Cardiac fibroblast (primary cell): ENCODE results near the gene VPS37B.

Source experiments
- DNase-seq, 2 donors: peaks; one replicate each; pipeline versions ENCODE4 v3.0.0 to v3.0.0-alpha.2; 2010; ENCODE audit warnings: low read depth in 2 of 2
- H3K4me3 ChIP-seq, 2 donors: replicated peaks in 1 of 2; 1 replicate in 1 of 2; 2 replicates in 1 of 2; pipeline ENCODE4 v1.5.1; 2011; ENCODE audit warnings: low read depth in 2 of 2, low read length in 2 of 2, mild to moderate bottlenecking in 2 of 2, moderate library complexity in 1 of 2
- TF ChIP-seq, protein P1 (sequence below): IDR thresholded peaks from one replicate; pipeline ENCODE4 v1.5.1; 2011; ENCODE audit warnings: low read depth, mild to moderate bottlenecking, low read length, inconsistent platforms

VPS37B gene

DNA sequence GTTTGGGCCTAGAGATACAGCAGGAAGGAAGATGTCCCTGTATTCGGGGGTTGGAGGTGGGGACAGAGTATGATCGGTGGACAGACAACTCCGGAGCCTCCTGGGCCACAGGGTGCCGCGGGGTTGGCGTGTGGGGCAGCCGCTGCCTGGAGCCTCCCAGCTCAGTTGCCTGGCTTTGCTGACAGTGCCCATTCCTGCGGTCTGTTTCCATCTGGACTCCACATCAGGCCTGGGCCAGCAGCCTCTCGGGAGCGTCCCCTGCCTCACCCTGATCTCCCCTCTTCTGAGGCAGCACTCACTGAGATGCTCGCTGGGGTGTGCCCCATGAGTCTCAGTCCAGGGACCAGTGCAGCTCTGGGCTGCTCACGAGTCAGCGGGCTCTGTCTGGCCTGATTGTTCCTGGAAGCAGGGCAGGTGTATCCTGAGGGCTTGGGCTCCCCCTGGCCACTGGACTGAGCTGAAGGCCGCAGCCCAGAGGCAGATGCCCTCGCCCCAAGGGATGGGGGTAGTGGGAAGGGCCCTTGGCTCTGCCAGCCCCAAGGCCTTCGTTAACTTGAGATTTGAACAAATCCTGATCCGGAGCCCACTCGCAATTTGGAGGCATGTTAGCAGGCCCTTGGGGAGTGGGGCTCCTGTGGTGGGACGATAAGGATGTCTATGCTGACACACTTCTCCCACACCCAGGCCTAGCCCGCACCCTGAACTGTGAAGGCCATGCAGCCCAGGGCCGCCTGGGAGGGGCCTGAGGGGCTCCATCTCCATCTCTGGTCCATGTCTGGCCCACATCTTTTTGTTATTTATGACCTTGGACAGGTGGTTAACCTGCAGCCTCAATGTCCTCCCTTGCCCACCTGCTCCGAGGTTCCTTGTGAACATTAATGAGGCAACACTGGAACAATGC lies 53.2 kb downstream of the VPS37B start:
- TF ChIP-seq, protein P1, sequence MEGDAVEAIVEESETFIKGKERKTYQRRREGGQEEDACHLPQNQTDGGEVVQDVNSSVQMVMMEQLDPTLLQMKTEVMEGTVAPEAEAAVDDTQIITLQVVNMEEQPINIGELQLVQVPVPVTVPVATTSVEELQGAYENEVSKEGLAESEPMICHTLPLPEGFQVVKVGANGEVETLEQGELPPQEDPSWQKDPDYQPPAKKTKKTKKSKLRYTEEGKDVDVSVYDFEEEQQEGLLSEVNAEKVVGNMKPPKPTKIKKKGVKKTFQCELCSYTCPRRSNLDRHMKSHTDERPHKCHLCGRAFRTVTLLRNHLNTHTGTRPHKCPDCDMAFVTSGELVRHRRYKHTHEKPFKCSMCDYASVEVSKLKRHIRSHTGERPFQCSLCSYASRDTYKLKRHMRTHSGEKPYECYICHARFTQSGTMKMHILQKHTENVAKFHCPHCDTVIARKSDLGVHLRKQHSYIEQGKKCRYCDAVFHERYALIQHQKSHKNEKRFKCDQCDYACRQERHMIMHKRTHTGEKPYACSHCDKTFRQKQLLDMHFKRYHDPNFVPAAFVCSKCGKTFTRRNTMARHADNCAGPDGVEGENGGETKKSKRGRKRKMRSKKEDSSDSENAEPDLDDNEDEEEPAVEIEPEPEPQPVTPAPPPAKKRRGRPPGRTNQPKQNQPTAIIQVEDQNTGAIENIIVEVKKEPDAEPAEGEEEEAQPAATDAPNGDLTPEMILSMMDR = no peak
- no peak for DNase-seq
- no peak overlapping the region for H3K4me3 ChIP-seq

DNA sequence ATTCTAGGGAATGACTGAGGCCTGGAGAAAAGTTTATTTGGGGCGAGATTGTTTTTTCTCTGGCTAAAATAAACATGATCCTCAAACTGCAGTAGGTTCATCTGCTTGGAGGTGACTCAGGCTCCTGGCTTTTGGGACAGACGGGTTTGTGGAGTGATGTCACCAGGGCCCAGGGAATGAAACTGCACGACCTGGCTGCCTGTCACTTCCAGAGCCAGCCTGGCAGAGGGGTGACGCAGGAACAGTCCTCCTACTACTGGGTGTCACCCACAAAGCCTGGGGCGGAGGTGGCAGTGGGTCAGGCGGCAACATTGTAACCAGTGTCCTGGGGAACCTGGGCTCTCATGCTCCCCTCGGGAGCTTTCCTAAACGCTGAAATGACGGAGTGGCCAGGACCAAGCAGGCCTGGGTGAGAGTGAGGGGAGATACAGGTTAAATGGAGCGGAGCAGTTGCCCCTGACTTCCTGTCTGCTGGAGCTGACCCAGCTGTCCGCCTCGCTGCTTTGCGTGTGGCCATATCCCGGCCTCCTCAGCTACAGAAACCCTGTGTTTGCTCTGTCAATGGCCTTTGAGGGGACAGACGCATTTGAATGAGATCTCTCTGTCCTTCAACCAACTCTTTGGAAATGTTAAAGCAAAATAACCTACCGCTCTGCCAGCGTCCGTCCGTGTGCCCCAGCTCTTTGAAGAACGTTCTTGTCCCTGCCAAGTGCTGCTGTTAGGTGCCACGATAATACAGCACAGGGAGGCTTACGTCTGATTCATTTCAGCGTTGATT lies 54.2 kb downstream of the VPS37B start:
- TF ChIP-seq, protein P1 = no peak

DNA sequence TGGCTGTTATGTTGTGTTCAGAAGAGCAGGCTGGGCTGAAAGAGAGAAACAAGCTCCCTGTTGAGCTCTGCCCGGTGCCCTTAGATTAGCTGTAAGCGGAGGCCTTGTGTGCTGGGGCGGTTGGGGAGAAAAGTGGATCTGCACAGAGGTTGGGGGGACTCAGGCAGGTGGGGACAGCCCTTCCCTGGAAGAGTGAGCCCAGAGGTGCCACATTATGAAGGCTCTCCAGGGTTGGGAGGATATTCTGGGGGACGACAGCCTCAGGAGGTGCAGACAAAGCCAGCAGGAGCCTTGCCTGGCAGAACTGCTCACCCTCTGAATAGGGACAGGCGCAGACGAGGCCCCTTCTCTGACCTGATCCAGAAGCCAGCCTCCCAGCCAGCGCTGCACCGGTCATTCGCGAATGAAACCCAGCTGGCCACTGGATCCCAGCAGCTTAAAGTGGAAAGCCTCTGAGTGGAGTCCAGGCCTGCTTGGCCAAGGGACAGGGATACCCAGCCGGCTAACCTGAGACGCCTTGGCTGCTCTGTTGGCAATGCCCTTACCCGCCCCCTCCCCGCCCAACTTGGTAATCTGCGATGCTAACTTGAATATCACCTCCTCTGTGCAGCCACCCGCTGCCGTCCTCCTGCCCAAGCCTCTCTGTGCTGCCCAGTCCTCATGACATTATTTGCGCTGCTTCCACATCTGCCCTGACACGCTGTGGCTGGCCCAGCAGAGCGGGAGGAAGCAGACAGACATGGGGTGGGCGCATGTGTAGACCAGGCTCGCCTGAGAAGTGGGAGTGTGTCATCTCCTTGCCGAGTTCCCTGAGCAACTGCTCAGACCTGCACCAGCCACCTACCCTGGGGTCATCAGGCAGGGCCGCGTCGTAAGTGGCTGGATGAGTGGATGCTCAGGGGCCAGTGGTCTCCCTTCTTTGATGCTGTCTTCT lies 55.1 kb downstream of the VPS37B start:
- DNase-seq = no peak
- TF ChIP-seq, protein P1 = no peak
- no peak overlapping the region for H3K4me3 ChIP-seq

More for the DNA sequence above, 54.2 kb downstream of the VPS37B start:
- no peak overlapping the region for H3K4me3 ChIP-seq
- DNase-seq = peak; percentile 35 to 78

DNA sequence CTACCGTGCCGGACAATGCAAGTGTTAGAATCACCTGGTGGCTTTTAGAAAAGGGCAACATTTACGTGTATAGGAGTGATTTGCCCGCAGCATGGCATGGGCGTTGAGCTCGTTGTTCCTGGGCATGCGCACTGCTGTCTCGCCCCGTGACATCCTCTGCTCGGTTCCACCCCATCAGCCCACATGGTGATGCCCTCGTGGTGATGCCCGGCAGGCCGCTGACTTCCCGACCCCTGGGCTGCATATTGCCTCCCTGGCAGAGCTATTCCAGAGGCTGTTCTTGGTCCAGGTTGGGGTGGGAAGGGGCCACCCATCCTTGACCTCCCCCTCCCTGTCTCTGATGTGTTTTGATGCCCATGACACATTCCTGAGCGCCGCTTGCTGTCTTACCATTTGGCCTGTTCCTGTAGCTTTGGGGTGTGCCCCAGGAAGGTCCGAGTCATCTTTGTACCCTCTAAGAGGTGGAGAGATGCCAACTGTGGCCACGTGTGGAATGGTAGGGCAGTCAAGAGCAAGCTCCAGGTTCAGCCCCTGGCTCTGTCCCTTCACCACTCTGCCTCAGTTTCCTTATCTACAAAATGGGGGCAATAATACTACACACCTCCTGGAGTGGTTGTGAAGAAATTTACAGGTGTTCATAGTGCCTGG lies 55.9 kb downstream of the VPS37B start:
- DNase-seq = no peak
- TF ChIP-seq, protein P1 = no peak
- no peak overlapping the region for H3K4me3 ChIP-seq

DNA sequence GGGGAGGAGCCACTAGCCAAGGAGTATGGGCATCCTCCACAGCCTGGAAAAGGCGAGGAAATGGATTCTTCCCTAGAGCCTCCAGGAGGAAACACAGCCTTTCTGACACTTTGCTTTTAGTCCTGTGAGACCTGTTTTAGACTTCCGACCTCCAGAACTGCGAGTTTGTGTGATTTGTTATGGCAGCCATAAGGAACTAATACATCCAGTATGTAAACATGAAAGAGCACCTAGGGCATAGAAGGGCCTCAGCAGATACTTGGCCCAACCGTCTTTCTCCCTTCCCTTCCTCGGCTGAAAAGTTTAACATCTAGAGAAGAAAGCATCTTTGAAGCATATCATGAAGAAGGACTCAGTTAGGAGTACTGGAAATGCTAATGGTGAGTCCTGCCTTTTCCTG lies 57.1 kb downstream of the VPS37B start:
- no peak overlapping the region for H3K4me3 ChIP-seq
- TF ChIP-seq, protein P1 = no peak
- no peak for DNase-seq
